ENCODE data around the gene BRAT1. TPM values are rescaled to one million over a fixed set of nuclear protein-coding genes. Genes with fewer than 3 reads are reported as not detected.
A peak's percentile ranks its signal among the peaks of the same experiment; 100 is the strongest.

Gene BRAT1
- total RNA-seq, 1 experiment from 2014 or later = 53.9 TPM

DNA sequence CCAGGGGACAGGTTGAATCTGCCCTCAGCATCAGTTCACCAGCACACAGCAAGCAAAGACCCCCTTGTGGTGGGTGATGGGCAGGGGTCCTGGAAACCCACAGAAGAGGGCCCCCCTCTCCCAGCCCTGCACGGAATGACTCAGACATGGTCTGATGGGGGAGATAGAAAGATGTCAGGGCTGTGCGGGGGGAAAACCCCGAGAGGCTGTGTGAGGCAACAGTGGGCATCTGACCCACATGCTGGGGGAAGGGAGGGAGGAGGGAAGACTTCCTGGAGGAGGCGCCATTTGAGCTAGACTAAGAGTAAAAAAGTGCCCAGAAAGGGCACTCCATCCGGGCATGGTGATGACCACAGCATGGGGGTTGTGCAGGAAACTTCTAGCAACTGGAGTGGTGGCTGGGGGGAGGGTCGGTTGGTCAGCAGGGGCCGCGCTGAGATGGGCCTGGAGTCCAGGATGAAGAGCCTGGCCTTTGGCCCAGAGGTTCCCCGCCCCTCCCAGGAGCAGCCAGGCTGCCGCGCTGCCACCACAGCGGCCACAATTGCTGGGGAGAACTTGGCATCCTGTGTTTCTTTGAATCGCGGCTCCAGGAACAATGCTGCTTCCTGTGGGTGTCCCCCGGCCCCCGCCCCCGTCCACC lies 33.3 kb downstream of the BRAT1 start:
- H3K9me2 ChIP-seq (ENCODE audit: insufficient read depth) = no peaks in the 10 kb centered on the region
- no peaks in the 10 kb centered on the region for H3K27me3 ChIP-seq (ENCODE audit: insufficient read depth, low read depth)
- no peaks in the 10 kb centered on the region for H4K20me1 ChIP-seq (ENCODE audit: insufficient read depth)
- H3K4me1 ChIP-seq (replicated peaks; ENCODE audit: insufficient read depth) = peaks cover 71% of the 10 kb centered on the region
- ChIA-PET CTCF (interaction anchor here (0.6 kb wide), 2 partner anchors 87 to 1436 kb away, joined by 5 to 7 read pairs; no protein-coding TSS in a partner anchor), POLR2A (ENCODE audit: unreplicated experiment) (no interaction called here)
- DNase-seq = peak in 1 of 2 experiments; percentile 57
- H3F3A ChIP-seq (ENCODE audit: insufficient read depth, low read depth) = peaks cover 34% of the 10 kb centered on the region
- H2AFZ ChIP-seq = no peak overlapping the region
- intact Hi-C loops (cut with micrococcal nuclease; ENCODE audit: unreplicated experiment) = loop anchor here (1.0 to 10.0 kb wide), 6 partner anchors 8 to 987 kb away; partner anchors contain the start of genes GRIFIN, MAFK, SNX8 and TTYH3
- H3K9me3 ChIP-seq (ENCODE audit: insufficient read depth, low read depth) = no peaks in the 10 kb centered on the region
- H3K36me3 ChIP-seq (ENCODE audit: low read depth) = no peaks in the 10 kb centered on the region
- H3K4me3 ChIP-seq = peak overlapping the region; percentile 37; the same call in 1 of the 2 replicates
- TF ChIP-seq EZH2 (IDR thresholded peaks at IDR 0.05; ENCODE audit: low read depth) = no peak
- TF ChIP-seq, protein P1, sequence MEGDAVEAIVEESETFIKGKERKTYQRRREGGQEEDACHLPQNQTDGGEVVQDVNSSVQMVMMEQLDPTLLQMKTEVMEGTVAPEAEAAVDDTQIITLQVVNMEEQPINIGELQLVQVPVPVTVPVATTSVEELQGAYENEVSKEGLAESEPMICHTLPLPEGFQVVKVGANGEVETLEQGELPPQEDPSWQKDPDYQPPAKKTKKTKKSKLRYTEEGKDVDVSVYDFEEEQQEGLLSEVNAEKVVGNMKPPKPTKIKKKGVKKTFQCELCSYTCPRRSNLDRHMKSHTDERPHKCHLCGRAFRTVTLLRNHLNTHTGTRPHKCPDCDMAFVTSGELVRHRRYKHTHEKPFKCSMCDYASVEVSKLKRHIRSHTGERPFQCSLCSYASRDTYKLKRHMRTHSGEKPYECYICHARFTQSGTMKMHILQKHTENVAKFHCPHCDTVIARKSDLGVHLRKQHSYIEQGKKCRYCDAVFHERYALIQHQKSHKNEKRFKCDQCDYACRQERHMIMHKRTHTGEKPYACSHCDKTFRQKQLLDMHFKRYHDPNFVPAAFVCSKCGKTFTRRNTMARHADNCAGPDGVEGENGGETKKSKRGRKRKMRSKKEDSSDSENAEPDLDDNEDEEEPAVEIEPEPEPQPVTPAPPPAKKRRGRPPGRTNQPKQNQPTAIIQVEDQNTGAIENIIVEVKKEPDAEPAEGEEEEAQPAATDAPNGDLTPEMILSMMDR (conservative IDR thresholded peaks at IDR 0.05) = no peak
- peaks cover 13% of the 10 kb centered on the region for H3K79me2 ChIP-seq (ENCODE audit: low read depth)
- BruUV-seq (replicated peaks) = no TSS peak
- H3K27ac ChIP-seq = no peak overlapping the region
- peak overlapping the region; percentile 77 for H3K4me2 ChIP-seq

DNA sequence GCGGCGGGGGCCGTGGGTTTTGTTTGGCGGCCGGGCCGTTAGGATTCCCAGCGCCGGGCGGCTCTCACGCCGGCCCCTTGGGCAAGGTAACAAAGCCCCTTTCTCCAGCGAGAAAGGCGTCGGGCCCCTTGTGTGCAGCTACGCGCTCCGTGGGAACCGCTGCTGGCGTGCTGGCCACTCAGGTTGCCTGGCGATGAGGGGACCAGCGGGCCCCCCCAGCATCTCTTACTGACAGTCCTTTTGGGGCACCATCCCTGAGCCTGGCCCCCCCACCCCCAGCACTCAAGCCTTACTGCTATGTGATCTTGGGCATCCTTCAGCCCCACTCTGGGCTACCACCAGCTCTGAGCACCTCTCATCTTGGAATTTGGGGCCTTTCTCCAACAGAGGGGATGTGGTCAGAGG lies 34.0 kb downstream of the BRAT1 start:
- Histone ChIP-seq H3K9me2 (ENCODE audit: insufficient read depth) (no peaks in the 10 kb centered on the region), H3K4me1 (replicated peaks; ENCODE audit: insufficient read depth) (peaks cover 64% of the 10 kb centered on the region), H3K9me3 (ENCODE audit: insufficient read depth, low read depth) (no peaks in the 10 kb centered on the region), H3K27me3 (ENCODE audit: insufficient read depth, low read depth) (no peaks in the 10 kb centered on the region), H3K4me3 (no peak overlapping the region), H2AFZ (no peak overlapping the region), H4K20me1 (ENCODE audit: insufficient read depth) (no peaks in the 10 kb centered on the region), H3K4me2 (peak overlapping the region; percentile 77), H3F3A (ENCODE audit: insufficient read depth, low read depth) (peaks cover 33% of the 10 kb centered on the region), H3K79me2 (ENCODE audit: low read depth) (peaks cover 13% of the 10 kb centered on the region), H3K36me3 (ENCODE audit: low read depth) (no peaks in the 10 kb centered on the region), H3K27ac (no peak overlapping the region)
- ChIA-PET CTCF (interaction anchor here (0.6 kb wide), 2 partner anchors 88 to 1435 kb away, joined by 5 to 7 read pairs; no protein-coding TSS in a partner anchor), POLR2A (ENCODE audit: unreplicated experiment) (no interaction called here)
- no TSS peak for BruUV-seq (replicated peaks)
- intact Hi-C loops (cut with micrococcal nuclease; ENCODE audit: unreplicated experiment) = loop anchor here (5.0 to 10.0 kb wide), 4 partner anchors 44 to 987 kb away; partner anchors contain the start of genes GRIFIN, MAFK and SNX8
- DNase-seq = no peak
- TF ChIP-seq EZH2 (IDR thresholded peaks at IDR 0.05; ENCODE audit: low read depth) = no peak
- TF ChIP-seq, protein P1 (conservative IDR thresholded peaks at IDR 0.05) = no peak

DNA sequence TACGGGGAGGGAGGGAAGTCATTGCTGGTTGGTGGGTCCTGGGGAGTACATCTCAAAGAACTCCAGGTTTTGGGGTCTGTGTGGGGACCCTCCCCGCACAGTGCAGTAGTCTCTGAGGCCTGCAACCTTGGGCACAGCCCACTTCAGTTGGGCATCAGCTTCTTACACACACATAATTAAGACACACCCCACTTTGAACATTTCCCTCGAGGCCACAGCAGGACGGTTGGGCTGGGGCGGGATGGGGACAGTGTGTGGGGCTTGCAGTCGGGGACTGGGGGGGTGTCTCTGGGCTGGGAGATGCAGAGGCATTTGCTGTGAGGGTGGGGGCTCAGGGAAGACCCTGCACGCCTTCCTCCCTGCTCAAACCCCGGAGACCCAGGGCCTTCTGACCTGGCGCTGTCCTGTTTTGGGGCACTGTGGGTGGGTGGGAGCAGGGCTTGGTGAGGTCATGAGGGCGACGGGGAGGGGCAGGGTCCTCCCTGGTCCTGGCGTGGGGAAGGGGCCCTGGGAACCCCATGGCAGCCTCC lies 34.5 kb downstream of the BRAT1 start:
- Histone ChIP-seq H4K20me1 (ENCODE audit: insufficient read depth) (no peaks in the 10 kb centered on the region), H3K4me1 (replicated peaks; ENCODE audit: insufficient read depth) (peaks cover 59% of the 10 kb centered on the region), H3K4me2 (peak overlapping the region; percentile 77), H3K36me3 (ENCODE audit: low read depth) (no peaks in the 10 kb centered on the region), H3K27ac (no peak overlapping the region), H3K27me3 (ENCODE audit: insufficient read depth, low read depth) (no peaks in the 10 kb centered on the region), H3K4me3 (peak overlapping the region; percentile 58; the same call in 1 of the 2 replicates), H3K9me2 (ENCODE audit: insufficient read depth) (no peaks in the 10 kb centered on the region), H3K9me3 (ENCODE audit: insufficient read depth, low read depth) (no peaks in the 10 kb centered on the region), H2AFZ (no peak overlapping the region), H3K79me2 (ENCODE audit: low read depth) (peaks cover 13% of the 10 kb centered on the region), H3F3A (ENCODE audit: insufficient read depth, low read depth) (peaks cover 33% of the 10 kb centered on the region)
- TF ChIP-seq EZH2 (IDR thresholded peaks at IDR 0.05; ENCODE audit: low read depth) = no peak
- TF ChIP-seq, protein P1 (conservative IDR thresholded peaks at IDR 0.05) = no peak
- POLR2A ChIA-PET (ENCODE audit: unreplicated experiment) = no interaction called here
- intact Hi-C loops (cut with micrococcal nuclease; ENCODE audit: unreplicated experiment) = loop anchor here (1.0 to 10.0 kb wide), 5 partner anchors 38 to 986 kb away; partner anchors contain the start of genes GRIFIN, MAFK and SNX8
- CTCF ChIA-PET = no interaction called here
- BruUV-seq (replicated peaks) = no TSS peak
- DNase-seq = no peak
